Lower leg skin (tissue), 4 donors: ENCODE results near the gene SPATA46. TPM values are rescaled to one million over a fixed set of nuclear protein-coding genes. Genes with fewer than 3 reads are reported as not detected.
A peak's percentile ranks its signal among the peaks of the same experiment; 100 is the strongest.

Experiments
- DNase-seq, 2 donors: peaks; one replicate each; pipeline ENCODE4 v3.0.0-alpha.2; 2019; ENCODE audit warnings: low spot score in 2 of 2
- H3K4me3 ChIP-seq: fragments of 200-600 bp; sonication (generic); 2 replicates; pipeline ENCODE4 v1.5.1; 2017; ENCODE audit warnings: mild to moderate bottlenecking, low read depth; ENCODE audit not compliant: poor library complexity, severe bottlenecking
- POLR2A ChIP-seq, 2 donors: fragments of 450-650 bp; IDR thresholded peaks; one replicate each; pipeline ENCODE4 v1.6.1; 2016 to 2017; ENCODE audit warnings: antibody characterized with exemption in 2 of 2, mild to moderate bottlenecking in 1 of 2, moderate library complexity in 1 of 2
- WGBS, 2 donors: methylation state at CpG; one replicate each; pipeline ENCODE4 v1.1.5; 2018; 5-methylcytosine and 5-hydroxymethylcytosine counted together
- intact Hi-C: fragments of 100-400 bp; cut with DNase I; formaldehyde crosslinking; loops from one replicate; pipeline ENCODE4 v1.15.0; 2023; ENCODE audit warnings: low total_unique reads
- total RNA-seq, 4 donors: library from RNA; depleted of rRNA; stranded (reverse); fragments of >200 nt; gene quantifications; one replicate each; pipeline ENCODE4 v1.1.0, GENCODE V29; 2016
- TF ChIP-seq, protein P1 (sequence below), 3 donors: fragments of 450-650 bp; IDR thresholded peaks; one replicate each; pipeline ENCODE4 v1.5.1; 2016; ENCODE audit warnings: antibody characterized with exemption in 3 of 3, mild to moderate bottlenecking in 3 of 3, moderate library complexity in 2 of 3

Gene SPATA46
- total RNA-seq, 4 donors from 2014 or later: not detected

DNA sequence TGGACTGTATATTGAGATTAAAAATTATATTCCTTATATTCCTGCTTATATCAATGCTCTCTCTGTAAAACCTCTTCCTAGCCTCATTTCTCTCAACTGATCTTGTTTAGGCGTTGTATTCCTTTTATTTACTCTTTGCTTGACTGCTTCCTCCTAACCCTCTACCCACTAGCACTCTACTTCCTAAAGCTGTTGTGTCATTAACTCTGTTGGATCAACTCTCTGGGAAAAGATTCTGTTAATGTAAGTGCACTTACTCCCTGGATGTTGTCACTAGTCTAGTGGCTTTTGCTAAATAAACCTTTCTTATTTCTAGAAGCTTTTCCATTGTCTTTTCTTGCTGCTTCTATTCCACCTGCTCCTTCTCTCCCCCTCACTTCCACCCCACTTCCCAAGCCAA is 6.5 kb downstream of the SPATA46 start:
- DNase-seq: no peak
- intact Hi-C loops: no loop called here
- no peak overlapping the region for H3K4me3 ChIP-seq
- 83 to 91% methylated on average over 1 of the region's 1 CpG for WGBS, 2 donors
- TF ChIP-seq, protein P1, sequence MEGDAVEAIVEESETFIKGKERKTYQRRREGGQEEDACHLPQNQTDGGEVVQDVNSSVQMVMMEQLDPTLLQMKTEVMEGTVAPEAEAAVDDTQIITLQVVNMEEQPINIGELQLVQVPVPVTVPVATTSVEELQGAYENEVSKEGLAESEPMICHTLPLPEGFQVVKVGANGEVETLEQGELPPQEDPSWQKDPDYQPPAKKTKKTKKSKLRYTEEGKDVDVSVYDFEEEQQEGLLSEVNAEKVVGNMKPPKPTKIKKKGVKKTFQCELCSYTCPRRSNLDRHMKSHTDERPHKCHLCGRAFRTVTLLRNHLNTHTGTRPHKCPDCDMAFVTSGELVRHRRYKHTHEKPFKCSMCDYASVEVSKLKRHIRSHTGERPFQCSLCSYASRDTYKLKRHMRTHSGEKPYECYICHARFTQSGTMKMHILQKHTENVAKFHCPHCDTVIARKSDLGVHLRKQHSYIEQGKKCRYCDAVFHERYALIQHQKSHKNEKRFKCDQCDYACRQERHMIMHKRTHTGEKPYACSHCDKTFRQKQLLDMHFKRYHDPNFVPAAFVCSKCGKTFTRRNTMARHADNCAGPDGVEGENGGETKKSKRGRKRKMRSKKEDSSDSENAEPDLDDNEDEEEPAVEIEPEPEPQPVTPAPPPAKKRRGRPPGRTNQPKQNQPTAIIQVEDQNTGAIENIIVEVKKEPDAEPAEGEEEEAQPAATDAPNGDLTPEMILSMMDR (IDR thresholded peaks at IDR 0.05): no peak
- no peak for TF ChIP-seq POLR2A (IDR thresholded peaks at IDR 0.05)

DNA sequence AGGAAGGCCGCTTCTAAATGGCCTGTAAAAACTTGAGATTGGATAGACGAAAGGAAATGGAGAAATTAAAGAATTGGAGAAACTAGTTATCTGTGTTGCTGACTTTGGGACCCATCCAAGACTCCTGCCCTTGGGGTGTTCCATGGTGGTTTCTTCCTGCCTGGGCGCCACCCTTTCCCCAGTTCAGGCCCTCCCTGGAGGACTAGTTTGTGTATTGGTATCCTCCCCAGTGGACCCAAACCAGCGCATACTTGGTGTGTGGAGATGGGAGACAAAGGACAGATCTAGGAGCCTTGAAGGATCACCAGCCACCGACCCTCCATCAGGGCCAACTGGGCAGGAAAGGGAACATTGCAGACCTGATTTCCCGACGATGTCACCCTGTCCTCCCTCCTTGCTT is 7.1 kb downstream of the SPATA46 start:
- TF ChIP-seq POLR2A (IDR thresholded peaks at IDR 0.05): no peak
- TF ChIP-seq, protein P1 (IDR thresholded peaks at IDR 0.05): no peak
- H3K4me3 ChIP-seq: no peak overlapping the region
- peak in 1 of 2 donors; percentile 81 for DNase-seq
- intact Hi-C loops: no loop called here
- WGBS, 2 donors: 59 to 63% methylated on average over 7 of the region's 7 CpGs

DNA sequence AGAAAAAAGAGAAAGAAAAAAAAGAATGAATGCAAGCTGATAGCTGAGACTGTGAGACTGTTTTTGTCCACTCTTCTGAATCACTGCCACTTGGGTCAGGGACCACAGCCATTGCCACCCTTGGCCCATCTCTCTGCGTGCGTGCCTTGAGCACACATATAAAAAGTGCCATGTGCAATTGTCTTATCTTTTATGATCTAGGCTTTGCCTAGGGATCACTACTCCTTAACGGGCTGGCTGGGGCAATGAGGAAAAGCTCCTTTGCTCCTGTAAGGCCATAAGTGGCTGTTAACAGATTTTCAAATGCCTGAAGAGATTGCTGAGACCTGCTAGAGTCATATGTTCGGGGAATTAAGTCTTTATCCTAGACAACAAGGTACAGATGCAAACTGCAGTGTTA is 8.2 kb downstream of the SPATA46 start:
- intact Hi-C loops: no loop called here
- DNase-seq: peak in 1 of 2 donors; percentile 37
- 55 to 80% methylated on average over 4 of the region's 4 CpGs for WGBS, 2 donors
- no peak for TF ChIP-seq POLR2A (IDR thresholded peaks at IDR 0.05)
- TF ChIP-seq, protein P1 (IDR thresholded peaks at IDR 0.05): no peak
- no peak overlapping the region for H3K4me3 ChIP-seq

DNA sequence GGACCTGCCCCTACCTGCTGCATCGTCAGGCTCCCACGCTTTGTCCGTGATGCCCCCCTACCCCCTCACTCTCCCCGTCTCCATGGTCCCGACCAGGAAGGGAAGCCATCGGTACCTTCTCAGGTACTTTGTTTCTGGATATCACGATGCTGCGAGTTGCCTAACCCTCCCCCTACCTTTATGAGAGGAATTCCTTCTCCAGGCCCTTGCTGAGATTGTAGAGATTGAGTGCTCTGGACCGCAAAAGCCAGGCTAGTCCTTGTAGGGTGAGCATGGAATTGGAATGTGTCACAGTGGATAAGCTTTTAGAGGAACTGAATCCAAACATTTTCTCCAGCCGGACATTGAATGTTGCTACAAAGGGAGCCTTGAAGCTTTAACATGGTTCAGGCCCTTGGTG is 8.9 kb downstream of the SPATA46 start:
- DNase-seq: no peak
- intact Hi-C loops: no loop called here
- H3K4me3 ChIP-seq: no peak overlapping the region
- TF ChIP-seq POLR2A (IDR thresholded peaks at IDR 0.05): no peak
- TF ChIP-seq, protein P1 (IDR thresholded peaks at IDR 0.05): no peak
- 89 to 92% methylated on average over 10 of the region's 10 CpGs for WGBS, 2 donors

DNA sequence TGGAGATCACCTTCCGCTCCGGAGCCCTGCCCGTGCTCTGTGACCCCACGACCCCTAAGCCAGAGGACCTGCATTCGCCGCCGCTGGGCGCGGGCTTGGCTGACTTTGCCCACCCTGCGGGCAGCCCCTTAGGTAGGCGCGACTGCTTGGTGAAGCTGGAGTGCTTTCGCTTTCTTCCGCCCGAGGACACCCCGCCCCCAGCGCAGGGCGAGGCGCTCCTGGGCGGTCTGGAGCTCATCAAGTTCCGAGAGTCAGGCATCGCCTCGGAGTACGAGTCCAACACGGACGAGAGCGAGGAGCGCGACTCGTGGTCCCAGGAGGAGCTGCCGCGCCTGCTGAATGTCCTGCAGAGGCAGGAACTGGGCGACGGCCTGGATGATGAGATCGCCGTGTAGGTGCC is 9.6 kb downstream of the SPATA46 start:
- DNase-seq: no peak
- intact Hi-C loops: no loop called here
- TF ChIP-seq POLR2A (IDR thresholded peaks at IDR 0.05): no peak
- TF ChIP-seq, protein P1 (IDR thresholded peaks at IDR 0.05): no peak
- H3K4me3 ChIP-seq: no peak overlapping the region
- 83 to 90% methylated on average over 36 of the region's 36 CpGs for WGBS, 2 donors

DNA sequence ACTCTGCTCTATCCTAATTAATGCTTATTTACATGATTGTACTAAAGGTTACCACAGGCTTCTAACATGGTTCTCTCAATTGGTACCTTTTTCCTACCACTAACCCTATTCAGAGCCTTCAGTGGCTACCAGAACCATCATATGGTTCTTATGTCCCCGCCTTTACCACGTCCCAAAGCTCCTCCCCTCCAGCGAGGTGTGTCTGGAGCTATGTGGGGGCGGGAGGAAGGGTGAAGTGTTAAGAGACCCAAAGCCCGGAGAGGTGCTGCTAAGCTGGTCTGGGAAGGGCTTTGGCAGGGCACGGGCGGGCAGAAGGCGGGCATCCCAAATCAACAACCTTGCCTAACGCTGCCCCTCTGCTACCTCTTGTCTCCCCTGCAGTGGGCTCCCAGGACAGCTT is 10.0 kb downstream of the SPATA46 start:
- TF ChIP-seq, protein P1 (IDR thresholded peaks at IDR 0.05): no peak
- no peak for TF ChIP-seq POLR2A (IDR thresholded peaks at IDR 0.05)
- DNase-seq: no peak
- intact Hi-C loops: no loop called here
- 74 to 76% methylated on average over 9 of the region's 9 CpGs for WGBS, 2 donors
- H3K4me3 ChIP-seq: no peak overlapping the region
